CD4-positive, alpha-beta T cell (primary cell): ENCODE measurements around the gene SOX5. TPM values are rescaled to one million over a fixed set of nuclear protein-coding genes. Genes with fewer than 3 reads are reported as not detected.

ENCODE experiments used
- ATAC-seq: fragments of 200-7000 bp; cut with Tn5 transposase; one replicate; pipeline ENCODE4 v1.10.0; 2022; ENCODE audit warnings: mild to moderate bottlenecking; ENCODE audit not compliant: poor library complexity
- CTCF ChIA-PET: fragments of 350-600 bp; sonication (Branson Sonifier 250); formaldehyde crosslinking; loops from one replicate; lab custom pipeline; 2021; ENCODE audit warnings: antibody characterized with exemption, inconsistent platforms; lab: Charles Lee
- POLR2A ChIA-PET: fragments of 350-600 bp; sonication (Branson Sonifier 250); formaldehyde crosslinking; loops from one replicate; lab custom pipeline; 2021; ENCODE audit warnings: antibody characterized with exemption, inconsistent platforms; lab: Charles Lee
- DNase-seq, 14 experiments: peaks; one replicate each; pipeline ENCODE4 v3.0.0-alpha.2; 2013 to 2020; ENCODE audit warnings: mixed read lengths in 2 of 14
- H3K27ac ChIP-seq, 2 donors: one replicate each; pipeline versions ENCODE4 v1.5.1 to v1.7.0; 2013; ENCODE audit warnings: low read length in 2 of 2, low read depth in 1 of 2, mild to moderate bottlenecking in 1 of 2
- H3K27me3 ChIP-seq, 2 experiments: 1 replicate in 1 of 2; 2 replicates in 1 of 2; pipeline versions ENCODE4 v1.6.1 to v1.7.0; 2013; ENCODE audit warnings: low read length in 2 of 2, control low read depth in 1 of 2, mild to moderate bottlenecking in 1 of 2, moderate library complexity in 1 of 2; ENCODE audit not compliant: insufficient read depth in 2 of 2, control insufficient read depth in 1 of 2
- H3K36me3 ChIP-seq: one replicate; pipeline ENCODE4 v1.6.1; 2013; ENCODE audit warnings: low read length, control low read depth; ENCODE audit not compliant: insufficient read depth
- H3K4me1 ChIP-seq: one replicate; pipeline ENCODE4 v1.6.1; 2013; ENCODE audit warnings: low read length, control low read depth; ENCODE audit not compliant: insufficient read depth
- H3K4me3 ChIP-seq: one replicate; pipeline ENCODE4 v1.5.1; 2013; ENCODE audit warnings: mild to moderate bottlenecking, low read length, moderate library complexity
- H3K9me3 ChIP-seq, 2 experiments: 1 replicate in 1 of 2; 2 replicates in 1 of 2; pipeline versions ENCODE4 v1.6.1 to v1.7.0; 2013; ENCODE audit warnings: low read length in 2 of 2, mild to moderate bottlenecking in 2 of 2, control low read depth in 1 of 2, moderate library complexity in 1 of 2; ENCODE audit not compliant: control insufficient read depth in 1 of 2, insufficient read depth in 1 of 2
- H3K27ac Mint-ChIP-seq: one replicate; pipeline ENCODE4 v1.8.0; 2020; ENCODE audit warnings: mixed read lengths
- H3K27me3 Mint-ChIP-seq: one replicate; pipeline ENCODE4 v1.8.0; 2021; ENCODE audit warnings: mixed read lengths
- H3K36me3 Mint-ChIP-seq: one replicate; pipeline ENCODE4 v1.8.0; 2021; ENCODE audit warnings: low read depth, mixed read lengths
- H3K4me1 Mint-ChIP-seq: one replicate; pipeline ENCODE4 v1.8.0; 2021; ENCODE audit warnings: low read depth, mixed read lengths
- H3K4me3 Mint-ChIP-seq: one replicate; pipeline ENCODE4 v1.8.0; 2020; ENCODE audit warnings: mild to moderate bottlenecking, mixed read lengths
- H3K9me3 Mint-ChIP-seq: one replicate; pipeline ENCODE4 v1.8.0; 2020; ENCODE audit warnings: mixed read lengths
- CTCF ChIP-seq: fragments of 200-600 bp; IDR thresholded peaks from one replicate; pipeline ENCODE4 v1.8.0; 2022; ENCODE audit warnings: antibody characterized with exemption, mild to moderate bottlenecking
- intact Hi-C, 2 experiments: fragments of 100-400 bp; cut with DNase I in 1 of 2; cut with micrococcal nuclease in 1 of 2; formaldehyde crosslinking; loops; one replicate each; pipeline versions ENCODE4 v1.15.1 to v1.9.0; 2023 to 2025; cut with DNase I, micrococcal nuclease
- total RNA-seq, 174 experiments: library from RNA in 2 of 174; stranded (reverse) in 2 of 174; gene quantifications; one replicate each; pipeline ENCODE4 v1.2.3 and lab custom pipeline; 2021 to 2026

The SOX5 gene
- total RNA-seq, 2 experiments from 2014 or later = not detected

GRCh38 chr12:23888396-23889068 is 60.9 kb downstream of the SOX5 start:
- ATAC-seq = no peak
- Histone ChIP-seq H3K4me3 (no peak overlapping the region), H3K27me3 (no peaks in the 10 kb centered on the region), H3K9me3 (peaks cover 0 to 6% of the 10 kb centered on the region in 2 experiments), H3K27ac (no peak overlapping the region), H3K4me1 (no peaks in the 10 kb centered on the region), H3K36me3 (no peaks in the 10 kb centered on the region)
- intact Hi-C loops = no loop called here
- no peaks in the 10 kb centered on the region for H3K27me3 Mint-ChIP-seq
- DNase-seq = no peak
- H3K36me3 Mint-ChIP-seq = no peaks in the 10 kb centered on the region
- POLR2A ChIA-PET = no interaction called here
- H3K4me3 Mint-ChIP-seq = no peak overlapping the region
- H3K4me1 Mint-ChIP-seq = no peaks in the 10 kb centered on the region
- no peaks in the 10 kb centered on the region for H3K9me3 Mint-ChIP-seq
- CTCF ChIA-PET = no interaction called here
- TF ChIP-seq CTCF = no peak
- H3K27ac Mint-ChIP-seq = no peak overlapping the region

GRCh38 chr12:23887055-23887835 is 62.2 kb downstream of the SOX5 start:
- no peaks in the 10 kb centered on the region for H3K4me1 Mint-ChIP-seq

GRCh38 chr12:23885394-23885793 is 64.1 kb downstream of the SOX5 start:
- Mint-ChIP-seq H3K4me3 (no peak overlapping the region), H3K27me3 (no peaks in the 10 kb centered on the region), H3K4me1 (no peaks in the 10 kb centered on the region), H3K36me3 (no peaks in the 10 kb centered on the region), H3K9me3 (no peaks in the 10 kb centered on the region), H3K27ac (no peak overlapping the region)
- no peak for ATAC-seq
- Histone ChIP-seq H3K4me3 (no peak overlapping the region), H3K36me3 (no peaks in the 10 kb centered on the region), H3K9me3 (peaks cover 0 to 3% of the 10 kb centered on the region in 2 experiments), H3K27ac (no peak overlapping the region), H3K4me1 (no peaks in the 10 kb centered on the region), H3K27me3 (no peaks in the 10 kb centered on the region)
- no peak for TF ChIP-seq CTCF
- ChIA-PET POLR2A (no interaction called here), CTCF (no interaction called here)
- DNase-seq = no peak
- intact Hi-C loops = no loop called here

More at GRCh38 chr12:23887055-23887835, 62.2 kb downstream of the SOX5 start:
- CTCF ChIA-PET = no interaction called here
- intact Hi-C loops = no loop called here
- TF ChIP-seq CTCF = no peak
- Histone ChIP-seq H3K4me3 (no peak overlapping the region), H3K27ac (no peak overlapping the region), H3K4me1 (no peaks in the 10 kb centered on the region), H3K36me3 (no peaks in the 10 kb centered on the region), H3K27me3 (no peaks in the 10 kb centered on the region), H3K9me3 (peaks cover 0 to 3% of the 10 kb centered on the region in 2 experiments)
- POLR2A ChIA-PET = no interaction called here
- ATAC-seq (no peak), DNase-seq (no peak)
- Mint-ChIP-seq H3K36me3 (no peaks in the 10 kb centered on the region), H3K9me3 (no peaks in the 10 kb centered on the region), H3K27ac (no peak overlapping the region), H3K4me3 (no peak overlapping the region), H3K27me3 (no peaks in the 10 kb centered on the region)
